ENCODE results near the gene RCVRN. TPM values are rescaled to one million over a fixed set of nuclear protein-coding genes. Genes with fewer than 3 reads are reported as not detected.

RCVRN gene
- not detected in 3 replicates for total RNA-seq
- long read RNA-seq, result 0 reads

DNA sequence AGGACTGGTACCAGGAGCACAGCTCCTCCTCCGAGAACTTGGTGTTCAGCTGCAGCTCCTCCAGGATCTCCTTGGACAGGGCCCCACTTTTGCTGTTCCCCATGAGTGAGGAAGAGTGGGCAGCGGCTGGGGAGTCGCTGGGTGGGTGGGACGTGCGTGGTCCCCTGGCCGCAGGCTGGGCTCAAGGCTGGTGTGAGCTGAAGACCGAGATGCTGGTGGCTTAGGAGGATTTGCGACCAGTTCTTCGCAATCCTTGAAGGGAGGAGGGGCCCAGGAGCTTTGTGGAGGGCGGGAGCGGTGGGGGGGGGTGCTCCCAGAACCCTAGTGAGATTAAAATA lies at the start of gene RCVRN:
TSS of gene RCVRN (minus strand) at position 194 of the 338 bp plus-strand sequence. CDS start at position 103, 91 bp downstream.
- peaks cover 17% of the 10 kb centered on the region for H3K4me1 Mint-ChIP-seq (ENCODE audit: low read depth)
- TF ChIP-seq, protein P1, sequence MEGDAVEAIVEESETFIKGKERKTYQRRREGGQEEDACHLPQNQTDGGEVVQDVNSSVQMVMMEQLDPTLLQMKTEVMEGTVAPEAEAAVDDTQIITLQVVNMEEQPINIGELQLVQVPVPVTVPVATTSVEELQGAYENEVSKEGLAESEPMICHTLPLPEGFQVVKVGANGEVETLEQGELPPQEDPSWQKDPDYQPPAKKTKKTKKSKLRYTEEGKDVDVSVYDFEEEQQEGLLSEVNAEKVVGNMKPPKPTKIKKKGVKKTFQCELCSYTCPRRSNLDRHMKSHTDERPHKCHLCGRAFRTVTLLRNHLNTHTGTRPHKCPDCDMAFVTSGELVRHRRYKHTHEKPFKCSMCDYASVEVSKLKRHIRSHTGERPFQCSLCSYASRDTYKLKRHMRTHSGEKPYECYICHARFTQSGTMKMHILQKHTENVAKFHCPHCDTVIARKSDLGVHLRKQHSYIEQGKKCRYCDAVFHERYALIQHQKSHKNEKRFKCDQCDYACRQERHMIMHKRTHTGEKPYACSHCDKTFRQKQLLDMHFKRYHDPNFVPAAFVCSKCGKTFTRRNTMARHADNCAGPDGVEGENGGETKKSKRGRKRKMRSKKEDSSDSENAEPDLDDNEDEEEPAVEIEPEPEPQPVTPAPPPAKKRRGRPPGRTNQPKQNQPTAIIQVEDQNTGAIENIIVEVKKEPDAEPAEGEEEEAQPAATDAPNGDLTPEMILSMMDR (IDR thresholded peaks at IDR 0.05), result no peak
- H3K27ac Mint-ChIP-seq (ENCODE audit: unreplicated experiment), result no peak within 1 kb of the TSS

DNA sequence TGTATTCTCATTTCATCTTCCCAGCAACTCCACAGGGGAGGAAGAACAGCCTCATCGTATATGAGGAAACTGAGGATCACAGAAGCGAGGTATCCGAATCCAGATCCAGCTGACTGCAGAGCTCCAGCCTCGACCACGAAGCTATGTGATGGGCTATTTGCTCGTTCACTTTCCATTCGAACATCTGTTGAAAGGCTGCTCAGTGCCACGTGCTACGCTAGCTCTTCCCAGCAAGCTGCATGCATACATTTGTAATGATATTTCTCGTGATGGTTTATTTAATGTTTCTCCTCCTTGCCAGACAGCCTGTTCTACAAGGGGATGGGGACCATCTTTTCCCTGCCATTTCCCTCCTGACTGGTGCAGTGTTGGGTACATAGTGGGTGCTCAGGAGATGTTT lies 48.4 kb upstream of the RCVRN start:
- no peaks in the 10 kb centered on the region for H3K36me3 Mint-ChIP-seq (ENCODE audit: low read depth)
- no peaks in the 10 kb centered on the region for H3K9me3 Mint-ChIP-seq (ENCODE audit: low read depth)
- peaks cover 11% of the 10 kb centered on the region for H3K27me3 Mint-ChIP-seq (ENCODE audit: low read depth)
- no peak overlapping the region for H3K4me3 Mint-ChIP-seq (ENCODE audit: unreplicated experiment)
- DNase-seq (ENCODE audit: low spot score), result no peak
- H3K4me1 Mint-ChIP-seq (ENCODE audit: low read depth), result no peaks in the 10 kb centered on the region
- TF ChIP-seq, protein P1 (IDR thresholded peaks at IDR 0.05), result no peak
- no peak overlapping the region for H3K27ac Mint-ChIP-seq (ENCODE audit: unreplicated experiment)

More for the DNA sequence above, at the start of gene RCVRN:
- Mint-ChIP-seq H3K4me3 (ENCODE audit: unreplicated experiment) (no peak within 1 kb of the TSS), H3K36me3 (ENCODE audit: low read depth) (no peaks in the 10 kb centered on the region), H3K27me3 (ENCODE audit: low read depth) (no peaks in the 10 kb centered on the region), H3K9me3 (ENCODE audit: low read depth) (no peaks in the 10 kb centered on the region)
- DNase-seq (ENCODE audit: low spot score), result no peak

DNA sequence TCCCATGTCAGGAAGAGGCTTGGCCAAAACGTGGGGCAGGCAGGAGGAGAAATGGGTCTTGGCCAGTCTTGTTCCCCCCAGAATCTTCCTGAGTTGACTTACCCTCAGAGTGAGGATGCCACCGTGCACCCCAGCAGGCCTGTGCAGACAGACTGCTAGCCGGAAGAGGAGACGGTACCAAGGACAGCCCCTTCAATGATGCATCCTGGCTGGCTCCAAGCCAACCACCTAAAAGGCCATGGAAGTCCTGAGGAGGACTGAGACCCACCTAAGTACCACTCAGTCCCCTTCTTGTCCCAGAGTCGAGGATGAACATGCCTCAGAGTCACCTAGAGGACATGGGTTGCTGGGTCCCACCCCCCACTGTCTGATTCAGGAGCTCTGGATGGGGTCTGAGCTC lies 46.7 kb upstream of the RCVRN start:
- H3K27ac Mint-ChIP-seq (ENCODE audit: unreplicated experiment), result no peak overlapping the region
- H3K4me3 Mint-ChIP-seq (ENCODE audit: unreplicated experiment), result no peak overlapping the region
- H3K27me3 Mint-ChIP-seq (ENCODE audit: low read depth), result peaks cover 11% of the 10 kb centered on the region
- TF ChIP-seq, protein P1 (IDR thresholded peaks at IDR 0.05), result no peak
- H3K9me3 Mint-ChIP-seq (ENCODE audit: low read depth), result no peaks in the 10 kb centered on the region
- no peaks in the 10 kb centered on the region for H3K4me1 Mint-ChIP-seq (ENCODE audit: low read depth)
- no peaks in the 10 kb centered on the region for H3K36me3 Mint-ChIP-seq (ENCODE audit: low read depth)
- no peak for DNase-seq (ENCODE audit: low spot score)

DNA sequence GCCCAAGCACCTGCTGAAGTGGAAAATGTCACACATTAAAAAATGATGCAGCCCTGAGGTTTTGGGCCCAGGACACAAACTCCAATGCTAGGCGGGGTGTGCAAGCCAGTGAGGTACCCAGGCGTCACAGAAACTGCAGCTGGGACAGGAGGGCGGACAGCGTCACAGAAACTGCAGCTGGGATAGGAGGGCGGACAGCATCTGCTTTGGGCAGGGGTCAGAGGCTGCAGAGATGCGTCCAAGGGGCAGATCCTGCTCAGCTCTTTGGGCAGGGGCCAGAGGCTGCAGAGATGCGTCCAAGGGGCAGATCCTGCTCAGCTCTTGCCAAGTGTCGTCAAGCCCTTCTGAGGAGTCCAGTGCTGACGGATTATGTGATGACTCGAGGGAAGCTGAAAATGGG lies 43.9 kb upstream of the RCVRN start:
- no peak overlapping the region for H3K4me3 Mint-ChIP-seq (ENCODE audit: unreplicated experiment)
- no peaks in the 10 kb centered on the region for H3K9me3 Mint-ChIP-seq (ENCODE audit: low read depth)
- peak; percentile 25 for DNase-seq (ENCODE audit: low spot score)
- peaks cover 4% of the 10 kb centered on the region for H3K27me3 Mint-ChIP-seq (ENCODE audit: low read depth)
- no peak overlapping the region for H3K27ac Mint-ChIP-seq (ENCODE audit: unreplicated experiment)
- H3K36me3 Mint-ChIP-seq (ENCODE audit: low read depth), result peaks cover 2% of the 10 kb centered on the region
- no peaks in the 10 kb centered on the region for H3K4me1 Mint-ChIP-seq (ENCODE audit: low read depth)
- TF ChIP-seq, protein P1 (IDR thresholded peaks at IDR 0.05), result no peak

DNA sequence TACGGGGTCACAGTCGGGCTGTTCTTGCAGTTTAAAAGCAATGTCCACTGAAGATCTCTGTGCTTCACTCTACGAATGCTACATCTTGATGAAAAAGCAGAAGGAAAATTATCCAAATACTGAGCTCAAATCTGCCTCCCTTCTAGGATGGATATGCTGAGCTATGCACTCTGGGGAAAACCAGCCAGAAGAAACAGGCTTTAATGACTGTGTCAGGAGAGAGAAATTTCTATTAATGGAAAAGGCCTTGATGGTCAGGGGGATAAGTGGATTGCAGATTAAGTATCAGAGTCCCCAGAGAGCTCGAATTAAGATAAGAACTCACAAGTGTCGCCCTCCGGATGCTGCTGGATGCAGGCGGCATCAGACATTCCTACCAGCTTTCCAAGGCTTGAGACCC lies 39.6 kb upstream of the RCVRN start:
- H3K27me3 Mint-ChIP-seq (ENCODE audit: low read depth), result no peaks in the 10 kb centered on the region
- no peak for DNase-seq (ENCODE audit: low spot score)
- TF ChIP-seq, protein P1 (IDR thresholded peaks at IDR 0.05), result no peak
- H3K4me1 Mint-ChIP-seq (ENCODE audit: low read depth), result no peaks in the 10 kb centered on the region
- peaks cover 4% of the 10 kb centered on the region for H3K36me3 Mint-ChIP-seq (ENCODE audit: low read depth)
- H3K4me3 Mint-ChIP-seq (ENCODE audit: unreplicated experiment), result no peak overlapping the region
- H3K27ac Mint-ChIP-seq (ENCODE audit: unreplicated experiment), result no peak overlapping the region
- no peaks in the 10 kb centered on the region for H3K9me3 Mint-ChIP-seq (ENCODE audit: low read depth)

Data from chondrocyte (in vitro differentiated cells).